HG03045 (cell line): Measurements from ENCODE around the gene DENND10.
"Not testable (repeated sequence)": the region's sequence is repeated elsewhere in the genome, so short reads cannot be mapped to it uniquely, and the experiment has no call there.

Source experiments
- ATAC-seq: cut with Tn5 transposase; IDR thresholded peaks from one replicate; pipeline ENCODE4 v1.9.1; 2021; ENCODE audit warnings: mild to moderate bottlenecking, moderate library complexity; ENCODE audit not compliant: unreplicated experiment

The DENND10 gene

GRCh38 chr10:119131512-119132240 lies 27.8 kb downstream of the DENND10 start:
- ATAC-seq, result no peak

DNA sequence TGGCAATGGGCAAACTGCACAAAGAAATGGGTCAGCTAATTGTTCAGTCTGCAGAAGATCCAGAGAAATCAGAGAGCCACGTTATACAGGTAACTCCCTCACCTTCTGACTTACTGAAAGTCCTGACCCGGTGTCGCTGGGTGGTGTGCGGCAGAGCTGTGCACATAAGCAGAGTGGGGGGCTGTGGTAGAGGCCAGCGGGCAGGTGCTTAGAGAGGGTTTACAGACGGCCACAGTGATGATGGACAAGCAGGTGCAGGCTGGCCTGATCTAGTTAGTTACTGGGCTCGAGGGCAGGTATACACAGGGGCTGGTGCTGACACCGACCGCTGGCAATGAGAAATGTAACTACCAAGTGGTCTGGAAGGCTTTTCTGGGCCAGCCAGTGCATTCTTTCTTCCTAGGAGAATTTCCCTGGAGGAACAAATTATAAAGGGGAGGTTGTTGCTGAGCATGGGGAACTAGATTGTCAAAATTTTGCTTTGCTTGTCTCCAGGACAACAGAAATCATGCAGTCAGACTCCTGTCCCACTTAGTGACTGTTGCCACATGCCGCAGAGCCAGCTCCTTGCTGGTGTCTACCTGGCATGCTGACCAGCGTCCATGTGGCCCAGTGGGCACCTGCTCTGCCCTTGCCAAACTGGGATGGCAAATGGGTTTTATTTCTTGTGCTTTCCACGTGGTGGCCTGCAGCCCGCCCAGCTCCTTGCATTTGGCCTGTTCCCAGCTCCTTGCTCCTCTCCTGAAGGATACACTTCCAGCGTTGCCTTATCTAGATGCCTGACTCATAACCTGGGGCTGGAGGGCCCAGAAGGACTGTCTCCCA lies 28.8 kb downstream of the DENND10 start:
- no peak for ATAC-seq

- ATAC-seq, result no peak
Observed at GRCh38 chr10:119133949-119134348, 30.0 kb downstream of the DENND10 start.

DNA sequence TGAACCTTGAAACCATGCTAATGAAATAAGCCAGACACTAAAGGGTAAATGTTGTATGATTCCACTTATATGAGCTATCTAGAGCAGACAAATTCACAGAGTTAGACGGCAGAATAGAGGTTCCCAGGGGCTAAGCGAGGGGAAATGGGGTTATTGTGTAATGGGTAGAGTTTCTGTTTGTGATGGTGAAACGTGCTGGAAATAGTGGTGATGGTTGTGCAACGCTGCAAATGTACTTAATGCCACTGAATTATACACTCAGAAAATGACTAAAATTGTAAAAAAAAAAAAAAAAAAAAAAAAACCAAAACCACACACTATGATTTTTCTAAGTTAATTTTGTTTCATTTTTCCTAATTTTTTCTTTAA lies 31.6 kb downstream of the DENND10 start:
- no peak for ATAC-seq

GRCh38 chr10:119136084-119136483 lies 32.2 kb downstream of the DENND10 start:
- ATAC-seq, result no peak

GRCh38 chr10:119137878-119138277 lies 34.0 kb downstream of the DENND10 start:
- not testable (repeated sequence) for ATAC-seq

DNA sequence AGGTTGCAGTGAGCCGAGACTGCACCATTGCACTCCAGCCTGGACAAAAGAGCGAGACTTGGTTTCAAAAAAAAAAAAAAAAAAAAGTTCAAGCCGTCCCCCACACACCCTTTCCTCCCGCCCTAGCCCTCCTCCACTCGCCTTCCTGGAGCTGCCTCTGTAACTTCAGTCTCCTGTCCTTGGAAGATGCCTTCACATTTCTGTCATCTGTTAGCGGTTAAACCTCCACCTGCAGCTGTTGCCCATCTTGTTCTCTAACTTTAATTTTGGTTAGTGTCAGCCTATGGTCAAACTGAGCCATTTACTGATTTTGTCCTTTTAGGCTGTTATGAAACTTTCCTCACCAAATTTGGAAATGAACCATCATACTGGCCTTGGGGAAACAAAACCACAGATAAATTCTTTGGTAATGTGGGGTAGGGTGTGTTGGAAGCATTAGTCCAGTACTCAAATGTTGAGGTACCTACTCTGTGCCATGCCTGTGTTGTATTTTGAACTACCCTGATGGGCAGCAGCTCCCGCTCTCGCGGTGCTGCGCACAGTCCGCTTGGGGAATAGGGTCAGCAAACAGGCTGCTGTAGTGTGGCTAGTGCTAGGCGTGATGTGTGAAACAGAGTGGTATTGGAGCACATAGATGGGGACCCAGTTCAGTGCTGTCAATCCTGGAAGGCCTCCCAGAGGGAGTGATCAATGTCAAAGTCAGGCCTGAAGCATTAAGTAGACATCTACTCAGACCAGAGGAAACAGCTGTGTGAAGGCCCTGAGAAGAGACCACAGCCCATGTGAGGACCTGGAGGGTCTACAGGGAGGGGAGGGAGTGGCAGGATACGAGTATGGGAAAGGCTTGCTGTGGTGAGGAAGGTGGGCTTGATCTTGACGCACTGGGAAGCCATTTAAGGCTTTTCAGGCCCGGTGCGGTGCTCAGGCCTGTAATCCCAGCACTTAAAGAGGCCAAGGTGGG lies 34.7 kb downstream of the DENND10 start:
- ATAC-seq, result no peak

- no peak for ATAC-seq
Observed at GRCh38 chr10:119139464-119140067, 35.7 kb downstream of the DENND10 start.

GRCh38 chr10:119140603-119141245 lies 36.8 kb downstream of the DENND10 start:
- ATAC-seq, result no peak

DNA sequence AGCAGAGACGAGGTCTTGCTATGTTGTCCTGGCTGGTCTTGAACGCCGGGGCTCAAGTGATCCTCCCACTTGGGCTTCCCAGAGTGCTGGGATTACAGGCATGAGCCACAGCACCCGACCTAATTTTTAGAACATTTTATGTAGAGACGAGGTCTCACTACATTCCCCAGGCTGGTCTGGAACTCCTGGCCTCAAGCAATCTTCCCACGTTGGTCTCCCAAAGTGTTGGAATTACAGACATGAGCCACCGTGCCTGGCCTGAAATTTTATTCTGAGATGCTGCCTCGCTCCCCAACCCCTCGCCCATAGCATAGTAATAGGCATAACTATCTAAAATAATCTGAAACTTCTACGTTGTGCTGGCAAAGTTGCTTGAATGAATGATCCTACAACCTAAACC lies 39.7 kb downstream of the DENND10 start:
- ATAC-seq, result no peak

DNA sequence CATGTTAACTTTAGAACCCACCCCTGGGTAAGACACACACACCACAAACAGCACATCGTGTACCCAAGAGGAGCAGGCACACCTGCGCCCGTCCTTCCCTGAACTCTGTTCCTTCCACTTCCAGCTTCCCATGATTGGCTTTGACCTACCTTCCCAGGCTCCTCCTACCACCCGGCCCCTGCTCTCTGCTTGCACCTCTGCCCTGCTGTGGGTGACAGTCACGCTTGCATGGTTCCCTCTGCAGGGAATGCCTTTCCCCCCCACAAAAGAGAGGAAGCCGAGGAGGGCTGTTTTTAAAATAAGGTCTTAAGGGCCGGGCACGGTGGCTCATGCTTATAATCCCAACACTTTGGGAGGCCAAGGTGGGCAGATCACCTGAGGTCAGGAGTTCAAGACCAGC lies 45.2 kb downstream of the DENND10 start:
- no peak for ATAC-seq

GRCh38 chr10:119149729-119150128 lies 45.8 kb downstream of the DENND10 start:
- ATAC-seq, result no peak

DNA sequence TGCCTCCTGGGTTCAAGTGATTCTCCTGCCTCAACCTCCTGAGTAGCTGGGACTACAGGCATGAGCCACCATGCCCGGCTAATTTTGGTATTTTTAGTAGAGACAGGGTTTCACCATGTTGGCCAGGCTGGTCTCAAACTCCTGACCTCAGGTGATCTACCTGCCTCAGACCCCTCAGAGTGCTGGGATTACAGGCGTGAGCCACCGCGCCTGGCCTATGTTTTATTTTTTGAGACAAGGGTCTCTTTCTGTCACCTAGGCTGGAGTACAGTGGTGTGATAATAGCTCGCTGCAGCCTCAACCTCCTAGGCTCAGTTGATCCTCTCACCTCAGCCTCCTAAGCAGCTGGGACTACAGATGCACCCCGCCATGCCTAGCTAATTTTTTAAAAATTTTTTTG lies 47.7 kb downstream of the DENND10 start:
- not testable (repeated sequence) for ATAC-seq

- ATAC-seq, result no peak
Observed at GRCh38 chr10:119153041-119153440, 49.1 kb downstream of the DENND10 start.

GRCh38 chr10:119153661-119154060 lies 49.7 kb downstream of the DENND10 start:
- ATAC-seq, result no peak

DNA sequence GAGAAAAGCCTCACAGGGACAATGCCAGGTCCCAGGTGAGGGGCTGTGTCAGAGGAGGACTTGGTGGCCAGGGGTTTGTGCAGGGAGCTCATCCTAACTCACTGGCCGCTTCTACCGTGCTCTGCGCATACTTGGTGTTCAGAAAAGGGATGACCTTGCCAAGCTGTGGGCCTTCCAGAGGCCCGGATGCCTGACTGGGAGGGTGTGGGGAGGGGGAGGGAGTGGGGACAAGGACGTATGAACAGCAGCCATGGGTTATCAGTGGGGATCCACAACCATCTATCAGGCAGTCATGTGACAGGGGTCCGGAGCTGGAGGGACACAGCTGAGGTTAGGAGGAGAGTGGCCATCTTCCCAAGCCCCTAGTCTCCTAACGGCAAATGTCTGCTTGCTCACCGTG lies 55.4 kb downstream of the DENND10 start:
- no peak for ATAC-seq

DNA sequence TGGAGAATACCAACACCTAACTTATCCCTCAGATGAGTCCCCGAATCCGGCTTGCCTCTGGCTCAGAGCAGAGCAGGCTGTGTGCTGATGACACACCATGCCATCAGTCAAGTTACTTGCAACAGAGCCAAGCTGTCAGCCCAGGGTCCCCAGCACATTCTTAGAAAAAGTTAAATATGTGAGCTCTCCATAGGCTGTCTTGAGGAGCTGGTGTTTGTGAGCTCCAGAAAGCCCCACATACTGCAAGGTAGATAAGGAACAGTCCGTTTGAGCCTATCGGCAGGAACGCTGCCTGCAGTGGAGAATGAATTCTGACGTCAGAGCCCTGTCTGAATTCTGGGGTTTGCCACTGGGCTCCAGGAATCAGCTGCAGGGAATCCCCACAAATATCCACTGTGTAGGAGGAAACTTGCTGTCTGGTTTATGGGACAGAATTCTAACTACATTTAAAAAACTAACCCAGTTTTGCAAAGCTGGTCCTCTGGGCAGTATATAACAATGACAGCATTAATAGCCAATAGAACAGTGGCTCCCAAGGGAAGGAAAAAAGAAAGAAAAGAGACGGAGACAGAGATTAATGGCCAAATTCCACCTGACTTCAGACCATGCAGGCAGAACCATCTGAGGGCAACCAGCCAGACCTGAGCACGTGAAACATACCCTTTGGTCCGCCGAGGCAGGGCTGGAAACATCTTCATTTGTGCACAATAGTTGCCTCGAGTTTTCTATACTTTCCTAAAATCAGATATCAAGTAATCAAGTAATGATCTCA lies 58.0 kb downstream of the DENND10 start:
- ATAC-seq, result no peak

- ATAC-seq, result no peak
Observed at GRCh38 chr10:119162452-119163092, 58.7 kb downstream of the DENND10 start.
